Endothelial cell of umbilical vein (primary cell): Measurements from ENCODE around the gene BPI. TPM values are rescaled to one million over a fixed set of nuclear protein-coding genes. Genes with fewer than 3 reads are reported as not detected.

Source experiments
- BruUV-seq: library from RNA; stranded (reverse); fragments of 400-500 nt; replicated peaks from 2 replicates; lab custom pipeline; 2021; lab: Mats Ljungman, UMichigan
- CTCF ChIA-PET: fragments of 300-600, 350-600 bp; sonication (Branson Sonifier 250); formaldehyde crosslinking; loops from one replicate; lab custom pipeline; 2021; ENCODE audit warnings: antibody characterized with exemption, inconsistent platforms; lab: Charles Lee
- POLR2A ChIA-PET: fragments of 300-600, 350-600 bp; sonication (Branson Sonifier 250); formaldehyde crosslinking; loops from one replicate; lab custom pipeline; 2021; ENCODE audit warnings: antibody characterized with exemption, inconsistent platforms; lab: Charles Lee
- DNase-seq: peaks from one replicate; pipeline ENCODE4 v3.0.0-alpha.2; 2011; ENCODE audit warnings: low read depth, low spot score
- FAIRE-seq: peaks from 2 replicates; lab custom pipeline; 2011; peaks lifted over from hg19 to GRCh38; lab: Jason Lieb, UNC
- H2AFZ ChIP-seq: 2 replicates; pipeline ENCODE4 v1.6.0; 2012; ENCODE audit warnings: low read depth, low read length, control low read depth, inconsistent platforms
- H3K27ac ChIP-seq: 2 replicates; pipeline ENCODE4 v1.5.1; 2011; ENCODE audit warnings: low read depth, mild to moderate bottlenecking, control low read depth, low read length, moderate library complexity; ENCODE audit not compliant: insufficient read depth
- H3K27me3 ChIP-seq, 2 experiments: 2 replicates each; pipeline versions ENCODE4 v1.6.0 to v1.6.1; 2011; ENCODE audit warnings: low read length in 2 of 2, mixed read lengths in 1 of 2; ENCODE audit not compliant: control insufficient read depth in 2 of 2, insufficient read depth in 2 of 2
- H3K36me3 ChIP-seq, 2 experiments: 2 replicates in 1 of 2; 3 replicates in 1 of 2; pipeline ENCODE4 v1.5.1; 2011; ENCODE audit warnings: low read length in 2 of 2, mild to moderate bottlenecking in 1 of 2, moderate library complexity in 1 of 2; ENCODE audit not compliant: control insufficient read depth in 2 of 2, insufficient read depth in 2 of 2; ENCODE audit errors: extremely low read depth in 1 of 2
- H3K4me1 ChIP-seq: 3 replicates; pipeline ENCODE4 v1.5.1; 2011; ENCODE audit warnings: mild to moderate bottlenecking, low read length; ENCODE audit not compliant: control insufficient read depth, insufficient read depth; ENCODE audit errors: extremely low read depth
- H3K4me2 ChIP-seq: 2 replicates; pipeline ENCODE4 v1.6.1; 2011; ENCODE audit warnings: low read length, control low read depth, mixed read lengths; ENCODE audit not compliant: insufficient read depth
- H3K4me3 ChIP-seq, 3 experiments: fragments of 200-600 bp in 1 of 3; sonication (generic), shearing (Covaris generic) in 1 of 3; replicated peaks in 1 of 3; 2 replicates each; pipeline ENCODE4 v1.5.1; 2011 to 2016; ENCODE audit warnings: control low read depth in 3 of 3, low read length in 3 of 3, mild to moderate bottlenecking in 2 of 3, inconsistent platforms in 1 of 3, low read depth in 1 of 3, moderate library complexity in 1 of 3; ENCODE audit not compliant: insufficient read depth in 1 of 3
- H3K79me2 ChIP-seq: 2 replicates; pipeline ENCODE4 v1.6.0; 2012; ENCODE audit warnings: low read length, inconsistent platforms; ENCODE audit not compliant: control insufficient read depth, insufficient read depth
- H3K9ac ChIP-seq: replicated peaks from 2 replicates; pipeline ENCODE3; 2011; ENCODE audit warnings: low read length, control low read depth; ENCODE audit not compliant: insufficient read depth; ENCODE audit errors: extremely low read depth
- H3K9me1 ChIP-seq: replicated peaks from 3 replicates; pipeline ENCODE4 v1.6.0; 2011; ENCODE audit warnings: mild to moderate bottlenecking, low read length; ENCODE audit not compliant: control insufficient read depth, insufficient read depth; ENCODE audit errors: extremely low read depth
- H3K9me3 ChIP-seq: replicated peaks from 2 replicates; pipeline ENCODE4 v1.5.1; 2012; ENCODE audit warnings: low read length, inconsistent platforms; ENCODE audit not compliant: control insufficient read depth, insufficient read depth
- H4K20me1 ChIP-seq: replicated peaks from 2 replicates; pipeline ENCODE3; 2011; ENCODE audit warnings: mild to moderate bottlenecking, low read length; ENCODE audit not compliant: control insufficient read depth, insufficient read depth; ENCODE audit errors: extremely low read depth
- EZH2 ChIP-seq: IDR thresholded peaks from 2 replicates; pipeline ENCODE4 v1.6.1; 2012; ENCODE audit warnings: borderline replicate concordance, low read depth, mild to moderate bottlenecking, moderate library complexity, low read length, inconsistent platforms; ENCODE audit not compliant: severe bottlenecking
- FOS ChIP-seq: IDR thresholded peaks from 2 replicates; pipeline ENCODE4 v1.6.1; 2011; ENCODE audit warnings: mild to moderate bottlenecking, low read length, moderate library complexity, borderline replicate concordance; ENCODE audit not compliant: insufficient read depth
- MYC ChIP-seq: IDR thresholded peaks from one replicate; pipeline ENCODE4 v1.6.1; 2011; ENCODE audit warnings: mild to moderate bottlenecking, low read depth, low read length
- POLR2A ChIP-seq: IDR thresholded peaks from 2 replicates; pipeline ENCODE4 v1.6.1; 2012; ENCODE audit warnings: low read depth, mild to moderate bottlenecking, control low read depth, low read length
- POLR2AphosphoS5 ChIP-seq: IDR thresholded peaks from 2 replicates; pipeline ENCODE4 v1.6.1; 2012; ENCODE audit warnings: low read depth, mild to moderate bottlenecking, control low read depth, low read length, moderate library complexity; ENCODE audit not compliant: insufficient read depth
- dilution Hi-C: fragments of 300-500 bp; cut with MboI; formaldehyde crosslinking; loops from one replicate; pipeline ENCODE4 v1.15.0; 2019; ENCODE audit warnings: low sequenced_read_pairs; ENCODE audit not compliant: extremely low pct_ligation_motif_present
- intact Hi-C: fragments of 100-400 bp; cut with micrococcal nuclease; formaldehyde crosslinking; loops from one replicate; pipeline ENCODE4 v1.10.0; 2022
- polyA plus RNA-seq, 4 experiments: library from polyadenylated mRNA; depleted of rRNA in 3 of 4; stranded (reverse) in 3 of 4; unstranded in 1 of 4; fragments of >200 nt; gene quantifications; 2 replicates each; pipeline versions ENCODE4 v1.2.1 to v1.2.3, GENCODE V29; 2011 to 2012; ENCODE audit warnings: missing spikeins in 1 of 4
- total RNA-seq: library from RNA; stranded (reverse); gene quantifications from 2 replicates; pipeline ENCODE4 v1.2.3, GENCODE V29; 2021
- TF ChIP-seq, protein P1 (sequence below): IDR thresholded peaks from 2 replicates; pipeline ENCODE4 v1.6.1; 2011; ENCODE audit not compliant: insufficient read depth, insufficient read length

Gene BPI
- total and polyA plus RNA-seq, 2 donors (not counting 3 experiments of a cell fraction or from before 2014, with no cell fraction given) = not detected

- CTCF ChIA-PET = interaction anchor here (1.5 kb wide), 1 partner anchor 40 kb away, joined by 5 read pairs; no protein-coding TSS in a partner anchor
- no peak for DNase-seq
- H3K4me3 ChIP-seq = no peak overlapping the region
- H3K36me3 ChIP-seq = no peaks in the 10 kb centered on the region
- no peaks in the 10 kb centered on the region for H3K9me1 ChIP-seq
- no peaks in the 10 kb centered on the region for H3K79me2 ChIP-seq
- TF ChIP-seq, protein P1, sequence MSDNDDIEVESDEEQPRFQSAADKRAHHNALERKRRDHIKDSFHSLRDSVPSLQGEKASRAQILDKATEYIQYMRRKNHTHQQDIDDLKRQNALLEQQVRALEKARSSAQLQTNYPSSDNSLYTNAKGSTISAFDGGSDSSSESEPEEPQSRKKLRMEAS = no peak
- TF ChIP-seq EZH2 (no peak), POLR2A (no peak), FOS (no peak), MYC (no peak)
- H3K4me2 ChIP-seq = peak overlapping the region; percentile 3
- H3K9ac ChIP-seq = no peak overlapping the region
- H3K4me1 ChIP-seq = peaks cover 48% of the 10 kb centered on the region
- dilution Hi-C loops = no loop called here
- peak overlapping the region; percentile 10 for H3K27ac ChIP-seq
- H4K20me1 ChIP-seq = no peaks in the 10 kb centered on the region
- no peaks in the 10 kb centered on the region for H3K27me3 ChIP-seq
- POLR2A ChIA-PET = no interaction called here
- intact Hi-C loops = no loop called here
- no peaks in the 10 kb centered on the region for H3K9me3 ChIP-seq
- no TSS peak for BruUV-seq
- peak overlapping the region; percentile 30 for H2AFZ ChIP-seq
- FAIRE-seq = no peak
Measured at GRCh38 chr20:38271608-38272120, 32.3 kb upstream of the BPI start.

GRCh38 chr20:38272398-38272797 lies 31.6 kb upstream of the BPI start:
- H4K20me1 ChIP-seq = no peaks in the 10 kb centered on the region
- intact Hi-C loops (no loop called here), dilution Hi-C loops (no loop called here)
- TF ChIP-seq EZH2 (no peak), FOS (peak; percentile 12), POLR2AphosphoS5 (no peak)
- ChIA-PET POLR2A (no interaction called here), CTCF (interaction anchor here (0.9 to 1.7 kb wide), 4 partner anchors 20 to 43 kb away, joined by 3 to 5 read pairs (median 4); no protein-coding TSS in a partner anchor)
- H3K9me3 ChIP-seq = no peaks in the 10 kb centered on the region
- FAIRE-seq = peak; percentile 18
- peak overlapping the region; percentile 5 for H3K4me2 ChIP-seq
- peaks cover 48% of the 10 kb centered on the region for H3K4me1 ChIP-seq
- H3K9me1 ChIP-seq = no peaks in the 10 kb centered on the region
- no peaks in the 10 kb centered on the region for H3K27me3 ChIP-seq
- no TSS peak for BruUV-seq
- no peak overlapping the region for H3K4me3 ChIP-seq
- no peaks in the 10 kb centered on the region for H3K36me3 ChIP-seq
- H3K9ac ChIP-seq = no peak overlapping the region
- DNase-seq = peak; percentile 34
- H3K27ac ChIP-seq = peak overlapping the region; percentile 77
- H3K79me2 ChIP-seq = no peaks in the 10 kb centered on the region
- peak overlapping the region; percentile 9 for H2AFZ ChIP-seq
